HG03135 (cell line): Measurements from ENCODE around the gene MAN1A2.
"Not testable (repeated sequence)": the region's sequence is repeated elsewhere in the genome, so short reads cannot be mapped to it uniquely, and the experiment has no call there.

Experiments
- ATAC-seq: cut with Tn5 transposase; IDR thresholded peaks from one replicate; pipeline ENCODE4 v1.9.1; 2021; ENCODE audit warnings: mild to moderate bottlenecking, moderate library complexity; ENCODE audit not compliant: unreplicated experiment

MAN1A2 gene

DNA sequence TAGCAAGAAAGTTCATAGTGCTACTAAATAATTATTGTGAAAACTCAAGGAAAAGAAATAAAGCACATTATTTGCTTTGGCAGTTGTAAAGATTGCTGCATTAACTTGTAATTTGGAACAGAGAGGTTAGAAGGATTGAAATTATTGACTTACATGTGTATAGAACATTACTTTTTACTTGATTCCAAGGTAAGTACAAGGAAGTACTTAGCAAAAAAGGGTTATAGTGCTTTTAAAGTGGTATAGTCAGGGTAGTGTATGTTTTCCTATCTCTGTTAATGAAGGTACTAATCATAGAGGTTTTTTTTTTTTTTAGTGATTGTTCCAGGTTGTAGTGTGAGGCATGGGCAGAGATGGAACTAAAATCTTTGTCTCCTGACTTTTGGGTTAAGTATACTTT, 29.4 kb downstream of the MAN1A2 start:
- ATAC-seq, result no peak

DNA sequence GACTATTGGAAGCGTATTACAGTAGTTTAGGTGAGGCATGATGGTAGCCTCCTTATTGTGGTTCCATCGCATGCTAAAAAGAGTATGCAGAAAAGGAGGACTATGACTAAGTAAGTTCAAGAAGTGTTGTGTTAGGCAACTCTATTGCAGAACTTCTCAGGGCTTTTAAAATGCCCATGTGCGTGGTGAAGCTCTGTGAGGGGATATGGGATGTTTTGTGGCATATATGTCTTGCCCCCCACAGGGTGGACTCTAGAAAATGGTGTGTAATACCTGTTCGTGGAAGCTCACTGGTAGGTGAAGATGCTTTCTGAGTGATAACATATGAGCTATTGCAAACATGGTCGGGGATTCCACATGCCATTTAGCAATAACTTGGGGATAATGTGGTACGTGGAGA, 31.7 kb downstream of the MAN1A2 start:
- ATAC-seq, result no peak

DNA sequence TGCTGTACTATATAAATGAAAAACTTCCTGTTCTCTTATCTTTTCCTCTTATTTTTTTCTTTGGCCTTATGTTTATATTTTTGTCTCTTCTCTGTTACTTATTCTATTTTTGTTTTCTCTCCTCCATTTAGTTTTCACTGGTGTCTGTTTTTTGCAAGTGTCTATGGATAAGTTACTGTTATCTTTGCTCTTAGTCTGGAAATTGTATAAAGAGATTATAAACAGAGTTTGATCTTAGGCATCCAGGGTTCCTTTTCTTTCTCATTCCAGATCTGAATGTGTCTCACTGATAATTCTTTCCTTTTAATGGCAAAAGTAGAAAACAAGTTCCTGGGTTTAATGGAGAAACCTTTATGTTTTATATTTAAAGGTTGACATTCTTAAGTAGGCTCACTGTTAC, 34.5 kb downstream of the MAN1A2 start:
- no peak for ATAC-seq

DNA sequence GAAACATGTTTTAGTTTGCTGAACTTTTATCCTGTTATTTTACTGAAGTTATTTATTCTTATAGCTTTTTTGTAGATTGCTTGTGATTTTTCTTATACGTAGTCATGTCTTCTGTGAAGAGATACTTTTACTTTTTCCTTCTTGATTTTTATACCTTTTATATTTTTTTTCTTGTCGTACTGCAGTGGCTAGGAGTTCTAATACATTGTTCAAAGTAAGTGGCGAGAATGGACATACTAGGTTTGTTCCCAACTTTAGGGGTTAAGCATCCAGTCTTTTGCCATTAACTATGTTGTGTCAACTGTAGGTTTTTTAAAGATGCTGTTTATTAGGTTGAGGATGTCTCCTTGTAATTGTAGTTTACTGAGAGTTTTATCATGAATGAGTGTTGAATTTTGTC, 36.3 kb downstream of the MAN1A2 start:
- no peak for ATAC-seq

DNA sequence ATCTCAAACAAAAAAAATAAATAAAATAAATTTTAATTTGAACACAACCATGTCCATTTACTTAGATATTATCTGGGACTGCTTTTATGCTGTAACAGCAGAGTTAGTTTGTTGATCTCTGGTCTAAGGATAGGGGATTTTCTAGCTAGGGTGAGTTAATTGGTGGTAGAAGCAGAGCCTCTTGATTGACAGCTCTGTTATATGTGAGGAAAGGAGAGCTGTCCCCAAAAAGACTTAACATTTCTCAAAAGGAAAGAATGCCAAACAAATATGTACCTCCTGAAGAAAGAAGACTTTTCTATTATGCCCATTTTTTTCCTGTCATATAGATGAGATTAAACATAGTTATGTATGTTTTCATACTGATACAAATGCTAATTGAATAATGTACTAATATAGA, 37.8 kb downstream of the MAN1A2 start:
- ATAC-seq, result no peak

DNA sequence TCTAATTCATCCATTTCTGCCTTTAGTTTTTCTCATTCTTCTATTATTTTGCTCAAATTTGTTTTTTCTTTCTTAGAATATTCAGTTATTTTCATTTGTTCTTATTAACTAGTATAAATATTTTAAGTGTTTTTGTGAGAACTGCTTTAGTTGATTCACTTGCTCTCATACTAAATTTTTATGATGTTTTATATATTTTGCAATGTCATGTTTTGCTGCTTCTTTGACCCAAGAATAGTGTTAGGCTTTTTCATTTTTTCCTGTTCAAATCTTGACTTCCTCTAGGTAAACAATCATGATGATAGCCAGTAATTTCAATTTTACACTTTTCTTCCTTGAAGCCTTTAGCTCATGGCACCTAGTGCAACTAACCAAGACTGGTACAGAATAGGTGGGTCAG, 45.2 kb downstream of the MAN1A2 start:
- ATAC-seq, result no peak

DNA sequence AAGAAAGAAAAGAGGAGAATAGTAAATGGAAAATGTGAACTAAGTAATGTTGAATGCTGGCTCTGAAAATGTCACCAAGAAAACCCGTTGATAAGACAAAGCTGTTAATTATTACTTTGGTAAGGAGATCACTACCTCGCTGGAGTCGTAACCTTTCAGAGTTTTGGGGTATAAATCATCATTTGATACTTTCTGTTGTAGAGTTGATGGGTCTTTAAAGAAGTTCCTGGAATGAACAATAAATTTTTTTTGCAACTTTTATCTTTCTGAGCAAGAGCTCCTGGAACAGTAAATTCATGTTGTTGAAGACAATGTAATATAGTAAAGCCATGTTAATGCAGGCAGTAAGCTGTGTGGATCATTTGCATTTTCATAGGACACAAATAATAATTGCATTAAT, 46.2 kb downstream of the MAN1A2 start:
- ATAC-seq, result no peak

DNA sequence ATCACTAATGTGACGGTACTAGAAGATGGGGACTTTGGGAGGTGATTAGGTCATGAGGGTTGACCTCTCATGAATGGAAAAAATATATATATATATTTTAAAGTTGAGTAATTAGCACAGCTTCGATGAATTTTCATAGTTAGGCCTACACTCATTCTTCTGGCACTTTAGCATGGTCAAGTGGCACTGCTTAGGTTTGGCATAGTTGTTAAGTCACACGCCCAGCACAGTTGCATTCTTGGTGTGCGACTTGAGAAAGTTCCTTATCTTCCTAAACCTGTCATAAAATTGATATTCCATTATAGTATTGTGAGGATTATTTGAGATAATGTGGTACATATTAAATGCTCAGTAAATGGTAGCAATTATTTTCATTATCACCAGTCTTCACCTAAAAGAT, 47.7 kb downstream of the MAN1A2 start:
- no peak for ATAC-seq

DNA sequence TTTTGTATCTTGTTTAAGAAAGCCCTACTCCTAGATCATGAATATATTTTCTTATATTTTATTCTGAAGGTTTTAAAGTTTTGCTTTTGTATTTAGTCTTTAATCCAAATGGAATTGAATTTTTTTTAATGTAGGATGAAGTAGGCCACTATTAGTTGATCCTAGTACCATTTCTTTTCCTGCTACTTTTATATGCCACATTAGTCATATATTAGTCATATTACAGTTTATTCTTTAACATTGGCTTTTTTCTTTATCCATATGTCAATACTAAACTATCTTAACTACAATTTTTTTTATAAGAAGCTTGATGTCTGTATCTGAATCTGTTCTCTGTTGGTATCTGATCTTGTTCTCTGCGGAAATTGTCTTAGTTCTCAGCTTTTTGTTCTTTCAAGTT, 48.8 kb downstream of the MAN1A2 start:
- ATAC-seq, result no peak

DNA sequence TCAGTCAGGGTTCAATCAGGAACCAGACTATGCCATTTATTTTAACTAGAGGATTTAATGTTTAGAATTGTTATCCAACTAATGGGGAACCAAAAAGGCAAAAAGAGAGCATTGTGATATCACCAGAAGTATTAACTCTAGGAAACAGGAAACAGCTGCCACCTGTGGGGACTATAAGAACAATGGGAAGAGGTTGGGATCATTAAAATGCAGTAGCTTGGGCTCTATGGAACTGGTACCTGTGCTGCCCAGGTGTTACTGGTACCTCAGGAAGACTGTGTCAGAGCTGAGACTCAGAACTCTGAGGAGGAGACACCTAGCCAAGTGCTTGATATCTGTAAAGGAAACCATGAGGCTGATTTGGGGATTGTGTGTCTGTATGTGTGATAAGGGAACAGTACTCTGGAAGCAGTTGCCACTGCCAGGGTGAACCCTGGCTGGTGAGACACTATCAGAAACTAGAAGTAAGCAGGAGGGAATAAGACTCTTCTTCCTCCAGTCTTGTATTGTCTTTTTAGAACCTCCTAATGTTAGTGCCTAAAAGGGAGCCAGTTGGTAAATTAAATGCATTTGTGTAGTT, 49.4 kb downstream of the MAN1A2 start:
- ATAC-seq, result no peak

DNA sequence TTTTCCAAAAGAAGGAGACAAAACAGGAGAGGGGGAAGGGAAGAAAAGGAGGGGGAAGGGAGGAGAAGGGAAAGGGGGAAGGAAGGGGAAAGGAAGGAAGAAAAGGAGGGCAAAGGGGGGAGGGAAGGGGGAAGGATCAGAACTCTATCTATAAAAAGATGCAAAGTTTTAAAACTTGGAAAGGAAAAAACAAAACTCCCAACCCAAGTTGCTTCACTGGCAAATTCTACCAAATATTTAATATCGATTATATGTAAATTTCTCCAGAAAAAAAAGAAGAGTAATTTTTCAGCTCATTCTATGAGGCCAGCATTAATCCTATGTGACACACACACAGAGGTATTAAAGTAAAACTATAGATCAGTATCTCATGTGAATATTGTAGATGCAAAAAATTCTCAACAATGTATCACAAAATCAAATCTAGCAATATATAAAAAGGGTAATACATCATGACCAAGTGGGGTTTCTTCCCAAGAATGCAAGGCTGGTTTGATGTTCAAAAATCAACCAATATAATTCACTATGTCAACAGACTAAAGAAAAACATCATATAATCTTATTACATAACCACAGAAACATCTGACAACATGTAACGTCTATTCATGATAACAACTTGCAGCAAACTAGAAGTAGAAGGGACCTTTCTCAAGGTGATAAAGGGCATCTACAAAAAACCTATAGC, 57.9 kb downstream of the MAN1A2 start:
- no peak for ATAC-seq

DNA sequence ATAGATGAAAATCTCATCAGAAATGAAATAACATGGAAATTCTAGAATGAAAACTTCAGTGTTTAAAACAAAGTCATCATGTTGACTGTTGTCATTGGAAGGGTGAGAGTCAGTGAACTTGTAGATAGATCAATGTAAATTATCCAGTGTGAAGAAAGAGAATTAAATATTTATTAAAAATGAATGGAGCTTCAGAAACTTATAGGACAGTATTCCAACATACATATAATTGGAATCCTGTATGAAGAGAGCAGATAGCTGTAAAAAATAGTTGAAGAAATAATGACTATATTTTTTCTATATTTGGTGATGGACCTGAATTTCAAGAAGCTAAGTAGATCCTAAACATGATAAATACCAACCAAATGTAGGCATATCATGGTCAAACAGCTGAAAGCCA, 60.0 kb downstream of the MAN1A2 start:
- ATAC-seq, result no peak

DNA sequence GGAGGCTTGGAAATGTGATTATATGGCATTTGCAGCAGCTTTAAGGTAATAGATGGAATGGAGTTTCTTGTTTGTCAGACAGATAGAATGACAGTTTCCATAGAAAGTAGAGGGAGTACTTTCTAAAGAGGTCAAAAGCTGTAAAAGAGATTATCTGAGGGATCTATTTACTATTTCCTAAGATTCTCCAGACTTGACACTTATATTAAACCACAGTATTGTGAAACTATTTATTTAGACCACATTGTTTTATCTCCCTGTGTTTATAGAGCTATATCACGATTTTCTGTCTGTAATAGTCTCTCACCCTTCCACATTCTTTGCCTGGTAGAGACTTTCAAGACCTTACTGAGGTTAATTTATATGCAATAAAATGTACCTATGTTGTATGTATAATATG, 66.7 kb downstream of the MAN1A2 start:
- ATAC-seq, result no peak

DNA sequence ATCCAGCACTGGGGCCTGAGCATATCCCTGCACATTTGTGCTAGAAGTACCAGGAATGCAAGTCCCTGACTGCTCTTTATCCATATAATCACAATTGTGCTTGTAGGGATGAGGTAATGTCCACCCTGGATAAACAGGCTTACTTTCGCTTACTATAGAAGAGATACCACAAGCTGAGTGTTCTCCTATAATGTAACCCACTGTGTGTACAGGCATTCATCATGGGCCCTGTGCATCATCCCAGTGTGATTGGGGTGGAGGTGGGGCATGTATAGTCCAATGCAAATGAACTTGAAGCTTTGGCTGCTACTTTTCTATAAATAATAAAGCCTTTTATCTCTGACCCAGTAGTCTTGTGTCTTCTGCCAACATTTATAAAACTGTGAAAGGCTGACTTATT, 69.3 kb downstream of the MAN1A2 start:
- no peak for ATAC-seq

DNA sequence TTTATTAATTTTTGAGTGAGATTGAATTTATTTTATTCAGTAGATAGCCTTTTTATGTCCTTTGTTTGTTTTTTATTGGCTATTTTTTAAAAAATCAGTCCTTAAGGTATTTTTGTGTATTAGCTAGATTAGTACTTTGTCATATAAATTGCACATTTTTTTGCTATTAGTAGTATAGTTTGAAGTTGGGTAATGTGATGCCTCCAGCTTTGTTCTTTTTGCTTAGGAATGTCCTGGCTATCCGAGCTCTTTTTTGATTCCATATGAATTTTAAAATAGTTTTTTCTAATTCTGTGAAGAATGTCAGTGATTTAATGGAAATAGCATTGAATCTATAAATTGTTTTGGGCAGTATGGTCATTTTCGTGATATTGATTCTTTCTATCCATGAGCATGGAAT, 80.4 kb downstream of the MAN1A2 start:
- ATAC-seq, result no peak

DNA sequence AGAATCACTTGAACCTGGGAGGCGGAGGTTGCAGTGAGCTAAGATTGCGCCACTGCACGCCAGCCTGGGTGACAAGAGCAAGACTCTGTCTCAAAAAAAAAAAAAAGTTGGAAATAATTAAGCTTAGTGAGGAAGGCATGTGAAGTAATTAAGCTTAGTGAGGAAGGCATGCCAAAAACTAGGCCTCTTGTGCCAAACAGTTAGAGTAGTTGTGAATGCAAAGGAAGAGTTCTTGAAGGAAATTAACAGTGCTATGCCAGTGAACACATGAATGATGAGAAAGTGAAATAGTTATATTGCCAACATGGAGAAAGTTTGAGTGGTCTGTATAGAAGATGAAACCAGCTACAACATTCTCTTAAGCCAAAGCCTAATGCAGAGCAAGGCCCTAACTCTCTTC, 85.0 kb downstream of the MAN1A2 start:
- ATAC-seq, result no peak

DNA sequence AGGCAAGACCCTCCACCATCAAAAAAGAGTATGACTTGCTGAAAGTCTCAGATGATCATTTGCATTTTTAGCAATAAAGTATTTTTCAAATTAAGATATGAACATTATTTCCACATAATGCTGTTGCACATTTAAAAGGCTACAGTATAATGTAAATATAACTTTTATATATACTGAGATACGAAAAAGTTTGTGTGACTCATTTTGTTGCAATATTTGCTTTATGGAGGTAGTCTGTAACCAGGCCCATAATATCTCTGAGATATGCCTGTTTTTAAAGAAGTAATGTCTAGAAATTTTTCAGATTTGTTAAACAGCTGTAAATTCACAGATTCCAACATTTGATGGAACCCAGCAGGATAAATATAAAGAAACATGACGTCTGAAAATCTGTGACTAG, 86.7 kb downstream of the MAN1A2 start:
- ATAC-seq, result no peak

DNA sequence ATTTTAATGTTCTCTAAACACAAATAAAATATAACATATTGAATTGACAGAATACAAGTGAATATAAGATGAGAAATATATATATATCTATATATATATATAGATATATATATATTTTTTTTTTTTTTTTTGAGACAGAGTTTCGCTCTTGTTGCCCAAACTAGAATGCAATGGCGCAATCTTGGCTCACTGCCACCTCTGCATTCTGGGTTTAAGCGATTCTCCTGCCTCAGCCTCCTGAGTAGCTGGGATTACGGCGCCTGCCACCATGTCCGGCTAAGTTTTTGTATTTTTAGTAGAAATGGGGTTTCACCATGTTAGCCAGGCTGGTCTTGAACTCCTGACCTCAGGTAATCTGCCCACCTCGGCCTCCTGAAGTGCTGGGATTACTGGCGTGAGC, 91.2 kb downstream of the MAN1A2 start:
- not testable (repeated sequence) for ATAC-seq

DNA sequence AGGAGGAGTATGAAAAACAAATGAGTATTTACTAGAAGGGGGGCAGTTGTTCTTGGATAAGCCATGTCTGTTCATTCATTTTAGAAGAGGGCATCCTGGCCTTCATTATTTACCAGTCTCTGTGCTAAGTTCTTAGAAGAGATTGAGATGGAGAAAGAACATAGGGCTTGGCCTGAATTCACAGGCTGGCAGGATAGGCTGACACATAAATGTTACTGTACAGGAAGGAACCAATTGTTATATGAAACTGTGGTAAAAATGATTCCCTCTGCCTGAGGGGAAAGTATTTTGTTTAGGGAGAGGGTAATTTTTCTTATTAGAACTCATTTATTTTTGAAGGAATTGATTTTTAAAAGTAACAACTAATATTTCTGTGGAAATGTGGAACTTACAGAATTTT, 99.5 kb downstream of the MAN1A2 start:
- ATAC-seq, result no peak

DNA sequence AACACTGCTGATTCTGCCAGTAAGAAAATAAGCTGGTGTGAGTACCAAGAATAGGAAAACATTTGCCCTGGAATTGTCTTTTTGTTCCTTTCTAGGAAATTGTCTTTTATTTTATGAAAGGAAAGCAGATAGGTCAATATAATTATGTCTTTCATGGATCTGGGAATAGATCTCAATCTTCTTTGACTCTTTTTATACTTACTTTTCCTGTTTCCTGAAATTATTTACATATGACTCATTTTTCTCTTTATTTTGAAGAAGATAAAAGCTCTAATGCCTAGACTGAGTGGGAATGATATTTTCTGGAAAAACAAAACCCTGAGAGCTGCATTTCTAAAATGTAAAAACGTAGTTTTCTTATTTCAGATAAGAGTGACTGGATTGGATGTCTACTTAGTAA, 100.1 kb downstream of the MAN1A2 start:
- no peak for ATAC-seq

DNA sequence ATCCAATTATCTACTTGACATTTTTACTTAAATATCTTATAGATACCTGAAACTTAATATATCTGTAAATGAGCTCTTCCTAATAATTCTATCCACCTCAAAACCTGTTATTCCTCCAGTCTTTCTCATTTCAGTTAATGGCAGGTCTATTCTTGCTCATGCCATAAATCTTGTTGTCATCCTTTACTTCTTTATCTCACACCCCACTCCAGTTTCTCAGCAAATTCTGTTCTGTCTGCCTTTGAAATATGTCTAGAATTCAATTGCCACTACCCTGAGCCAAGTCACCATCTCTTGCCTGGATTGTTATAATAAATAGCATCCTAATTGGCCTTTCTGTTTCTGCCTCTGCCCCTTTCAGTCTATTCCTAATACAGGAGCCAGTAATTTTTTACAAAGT, 105.8 kb downstream of the MAN1A2 start:
- ATAC-seq, result no peak

DNA sequence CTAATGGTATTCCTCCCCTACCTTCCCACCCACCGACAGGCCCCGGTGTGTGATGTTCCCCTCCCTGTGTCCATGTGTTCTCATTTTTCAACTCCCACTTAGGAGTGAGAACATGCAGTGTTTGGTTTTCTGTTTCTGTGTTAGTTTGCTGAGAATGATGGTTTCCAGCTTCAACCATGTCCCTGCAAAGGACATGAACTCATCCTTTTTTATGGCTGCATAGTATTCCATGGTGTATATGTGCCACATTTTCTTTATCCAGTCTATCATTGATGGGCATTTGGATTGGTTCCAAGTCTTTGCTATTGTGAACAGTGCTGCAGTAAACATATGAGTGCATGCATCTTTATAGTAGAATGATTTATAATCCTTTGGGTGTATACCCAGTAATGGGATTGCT, 108.2 kb downstream of the MAN1A2 start:
- ATAC-seq, result not testable (repeated sequence)

DNA sequence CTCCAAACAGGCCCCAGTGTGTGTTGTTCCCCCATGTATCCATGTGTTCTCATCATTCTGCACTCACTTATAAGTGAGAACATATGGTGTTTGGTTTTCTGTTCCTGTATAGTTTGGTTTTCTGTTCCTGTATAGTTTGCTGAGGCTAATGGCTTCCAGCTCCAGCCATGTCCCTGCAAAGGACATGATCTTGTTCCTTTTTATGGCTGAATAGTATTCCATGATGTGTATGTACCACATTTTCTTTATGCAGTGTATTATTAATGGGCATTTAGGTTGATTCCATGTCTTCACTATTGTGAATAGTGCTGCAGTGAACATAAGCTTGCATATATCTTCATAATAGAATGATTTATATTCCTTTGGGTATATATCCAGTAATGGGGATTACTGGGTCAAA, 111.8 kb downstream of the MAN1A2 start:
- no peak for ATAC-seq
